ENCODE results near the gene RFC5. TPM values are rescaled to one million over a fixed set of nuclear protein-coding genes. Genes with fewer than 3 reads are reported as not detected.

RFC5 gene
- 10 to 100 TPM; 19.6 to 35.6 TPM for total RNA-seq

DNA sequence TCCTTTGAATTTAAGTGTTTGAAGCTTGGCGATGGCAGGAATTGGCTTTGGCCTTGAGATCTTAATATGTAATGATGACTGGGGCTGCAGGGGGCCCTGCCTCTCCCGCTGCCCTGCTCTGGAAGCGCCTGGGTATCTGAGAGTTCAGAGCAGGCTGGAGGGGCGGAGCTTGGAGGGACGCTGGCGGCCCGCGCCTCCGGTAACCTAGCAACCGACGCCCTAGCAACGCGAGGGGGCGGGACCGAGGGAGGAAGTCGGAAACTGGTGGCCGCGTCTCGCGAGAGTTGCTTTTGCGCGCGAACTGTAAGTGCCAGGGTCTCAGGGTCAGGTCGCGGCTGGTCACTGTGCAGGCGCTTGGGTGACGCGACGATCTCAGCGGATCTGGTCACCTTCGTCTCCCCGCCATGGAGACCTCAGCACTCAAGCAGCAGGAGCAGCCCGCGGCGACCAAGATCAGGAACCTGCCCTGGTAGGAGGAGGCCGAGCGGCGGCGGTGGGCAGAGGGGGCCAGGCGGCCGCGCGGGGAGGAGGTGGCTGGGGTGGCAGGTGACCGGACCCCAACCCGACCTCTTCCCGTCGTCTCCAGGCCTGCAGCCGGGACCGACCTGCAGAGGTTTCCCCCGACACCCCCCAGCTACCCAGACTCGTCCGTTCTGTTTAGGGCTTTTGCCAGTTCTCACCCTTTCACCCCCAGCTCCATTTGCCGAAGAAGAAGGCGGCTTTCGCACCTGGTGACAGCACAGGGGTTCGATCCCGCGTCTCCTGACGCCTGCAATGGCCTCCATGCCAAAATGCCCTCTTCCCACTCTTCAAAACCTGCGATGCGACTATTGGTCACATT lies at the start of gene RFC5:
TSS of gene RFC5 (plus strand) at position 280 of the 841 bp plus-strand sequence. CDS start at position 405, 125 bp downstream.

DNA sequence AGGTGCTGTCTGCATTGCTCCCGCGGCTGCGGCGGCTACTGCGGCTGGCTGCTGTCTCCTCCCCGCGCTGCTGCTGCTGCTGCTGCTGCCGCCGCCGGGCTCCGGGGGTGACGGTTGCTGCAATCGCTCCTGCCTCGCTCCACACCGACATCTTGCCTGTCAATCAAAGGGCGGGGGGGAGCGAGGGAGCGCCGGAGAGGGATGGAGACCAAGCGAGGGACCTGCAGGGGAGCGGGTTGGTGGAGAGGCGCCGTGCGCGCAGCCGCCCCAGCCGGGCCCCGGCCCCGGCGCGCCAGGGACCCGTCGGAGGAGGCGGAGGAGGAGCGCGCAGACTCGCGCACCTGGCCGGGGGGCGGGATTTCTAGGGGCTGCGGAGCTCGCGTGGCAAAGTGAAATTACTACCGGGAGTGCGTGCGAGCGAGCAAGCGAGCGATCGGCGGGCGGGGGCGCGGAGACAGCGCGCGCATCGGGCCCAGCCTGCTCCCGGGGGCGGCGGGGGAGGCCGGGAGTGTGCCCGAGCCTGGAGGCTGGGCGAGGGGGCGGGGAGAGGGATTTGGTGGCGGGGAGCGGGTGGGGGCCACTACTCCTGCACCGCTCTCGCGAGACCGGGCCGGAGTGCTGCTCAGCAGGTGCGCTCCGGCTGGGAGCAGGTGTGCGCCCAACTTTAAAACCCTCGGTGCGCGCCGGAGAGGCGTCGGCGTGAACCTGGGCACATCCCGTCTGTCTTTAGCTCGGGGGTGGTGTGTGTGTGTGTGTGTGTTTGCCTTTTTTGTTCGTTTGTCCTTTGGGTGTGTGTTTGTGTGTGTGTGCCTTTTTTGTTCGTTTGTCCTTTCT lies 47.5 kb upstream of the RFC5 start, which contains the start of gene KSR2:
TSS of gene KSR2 (minus strand) at position 165 of the 834 bp plus-strand sequence. CDS start 735 bp downstream, outside the sequence.

DNA sequence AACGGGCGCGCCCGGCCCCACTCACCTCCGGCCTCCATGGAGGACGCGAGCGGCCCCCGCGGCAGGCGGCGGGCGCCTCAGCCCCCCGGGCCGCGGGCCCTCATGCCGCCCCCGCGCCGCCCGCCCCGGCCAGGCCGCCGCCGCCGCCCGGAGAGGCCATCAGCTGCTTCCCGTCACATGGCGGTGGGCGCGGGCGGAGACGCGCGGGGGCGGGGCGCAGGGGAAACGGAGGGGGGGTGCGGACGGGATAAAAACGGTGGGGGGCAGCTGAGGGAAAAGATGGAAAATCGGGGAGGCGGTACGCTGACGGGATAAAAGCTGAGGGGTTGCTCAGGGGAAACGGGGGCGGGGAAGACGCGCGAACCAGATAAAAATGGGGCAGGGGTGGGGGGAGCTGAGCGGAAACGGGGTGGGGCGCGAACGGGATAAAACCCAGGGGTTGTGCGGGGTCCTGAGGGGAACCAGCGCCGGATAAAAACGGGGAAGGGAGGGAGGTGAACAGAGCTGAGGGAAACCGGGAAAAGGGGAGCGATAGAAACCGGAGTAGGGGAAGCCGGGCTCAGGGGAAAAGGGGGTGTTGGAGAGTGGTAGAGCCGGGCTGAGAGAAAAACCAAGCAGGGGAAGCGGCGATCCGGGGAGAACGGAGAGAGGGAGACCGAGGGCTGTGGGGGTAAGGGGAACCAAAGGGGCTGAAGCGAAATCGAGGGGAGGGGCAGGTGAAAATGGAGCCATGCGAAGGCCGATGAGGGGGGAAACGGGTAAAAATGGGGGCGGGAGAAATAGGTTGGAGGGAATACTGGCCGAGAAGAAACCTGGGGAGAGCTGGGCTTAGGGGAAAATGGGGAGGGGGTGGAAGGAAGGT lies 44.7 kb downstream of the RFC5 start, which contains the start of gene WSB2:
TSS of gene WSB2 (minus strand) at position 169 of the 862 bp plus-strand sequence. CDS start at position 38, 131 bp downstream.

Small RNA genes within 50 kb of the gene (small RNA-seq; reads per million reads assigned to genes)
- 0 reads per million in 2 donors for gene AC131159.1

Other genes starting within 250 kb of the RFC5 start
- not detected for gene KSR2, start 47.7 kb upstream of the RFC5 start, total RNA-seq
- gene WSB2, start 44.5 kb downstream of the RFC5 start, total RNA-seq: 100 to 1,000 TPM in 1 of 2 donors, 10 to 100 TPM in 1; 95.6 to 128 TPM
- gene VSIG10, start 87.3 kb downstream of the RFC5 start, total RNA-seq: 10 to 100 TPM; 11.4 to 24.6 TPM
- gene PEBP1, start 119.4 kb downstream of the RFC5 start, total RNA-seq: 100 to 1,000 TPM; 242 to 285 TPM